Endothelial cell of umbilical vein (primary cell): ENCODE data around the gene CNPY3. TPM values are rescaled to one million over a fixed set of nuclear protein-coding genes. Genes with fewer than 3 reads are reported as not detected.
"Not testable (repeated sequence)": the region's sequence is repeated elsewhere in the genome, so short reads cannot be mapped to it uniquely, and the experiment has no call there.

Source experiments
- BruUV-seq: library from RNA; stranded (reverse); fragments of 400-500 nt; replicated peaks from 2 replicates; lab custom pipeline; 2021; lab: Mats Ljungman, UMichigan
- CTCF ChIA-PET: fragments of 300-600, 350-600 bp; sonication (Branson Sonifier 250); formaldehyde crosslinking; loops from one replicate; lab custom pipeline; 2021; ENCODE audit warnings: antibody characterized with exemption, inconsistent platforms; lab: Charles Lee
- POLR2A ChIA-PET: fragments of 300-600, 350-600 bp; sonication (Branson Sonifier 250); formaldehyde crosslinking; loops from one replicate; lab custom pipeline; 2021; ENCODE audit warnings: antibody characterized with exemption, inconsistent platforms; lab: Charles Lee
- DNase-seq: peaks from one replicate; pipeline ENCODE4 v3.0.0-alpha.2; 2011; ENCODE audit warnings: low read depth, low spot score
- FAIRE-seq: peaks from 2 replicates; lab custom pipeline; 2011; peaks lifted over from hg19 to GRCh38; lab: Jason Lieb, UNC
- H2AFZ ChIP-seq: 2 replicates; pipeline ENCODE4 v1.6.0; 2012; ENCODE audit warnings: low read depth, low read length, control low read depth, inconsistent platforms
- H3K27ac ChIP-seq: 2 replicates; pipeline ENCODE4 v1.5.1; 2011; ENCODE audit warnings: low read depth, mild to moderate bottlenecking, control low read depth, low read length, moderate library complexity; ENCODE audit not compliant: insufficient read depth
- H3K27me3 ChIP-seq, 2 experiments: 2 replicates each; pipeline versions ENCODE4 v1.6.0 to v1.6.1; 2011; ENCODE audit warnings: low read length in 2 of 2, mixed read lengths in 1 of 2; ENCODE audit not compliant: control insufficient read depth in 2 of 2, insufficient read depth in 2 of 2
- H3K36me3 ChIP-seq, 2 experiments: 2 replicates in 1 of 2; 3 replicates in 1 of 2; pipeline ENCODE4 v1.5.1; 2011; ENCODE audit warnings: low read length in 2 of 2, mild to moderate bottlenecking in 1 of 2, moderate library complexity in 1 of 2; ENCODE audit not compliant: control insufficient read depth in 2 of 2, insufficient read depth in 2 of 2; ENCODE audit errors: extremely low read depth in 1 of 2
- H3K4me1 ChIP-seq: 3 replicates; pipeline ENCODE4 v1.5.1; 2011; ENCODE audit warnings: mild to moderate bottlenecking, low read length; ENCODE audit not compliant: control insufficient read depth, insufficient read depth; ENCODE audit errors: extremely low read depth
- H3K4me2 ChIP-seq: 2 replicates; pipeline ENCODE4 v1.6.1; 2011; ENCODE audit warnings: low read length, control low read depth, mixed read lengths; ENCODE audit not compliant: insufficient read depth
- H3K4me3 ChIP-seq, 3 experiments: fragments of 200-600 bp in 1 of 3; sonication (generic), shearing (Covaris generic) in 1 of 3; replicated peaks in 1 of 3; 2 replicates each; pipeline ENCODE4 v1.5.1; 2011 to 2016; ENCODE audit warnings: control low read depth in 3 of 3, low read length in 3 of 3, mild to moderate bottlenecking in 2 of 3, inconsistent platforms in 1 of 3, low read depth in 1 of 3, moderate library complexity in 1 of 3; ENCODE audit not compliant: insufficient read depth in 1 of 3
- H3K79me2 ChIP-seq: 2 replicates; pipeline ENCODE4 v1.6.0; 2012; ENCODE audit warnings: low read length, inconsistent platforms; ENCODE audit not compliant: control insufficient read depth, insufficient read depth
- H3K9ac ChIP-seq: replicated peaks from 2 replicates; pipeline ENCODE3; 2011; ENCODE audit warnings: low read length, control low read depth; ENCODE audit not compliant: insufficient read depth; ENCODE audit errors: extremely low read depth
- H3K9me1 ChIP-seq: replicated peaks from 3 replicates; pipeline ENCODE4 v1.6.0; 2011; ENCODE audit warnings: mild to moderate bottlenecking, low read length; ENCODE audit not compliant: control insufficient read depth, insufficient read depth; ENCODE audit errors: extremely low read depth
- H3K9me3 ChIP-seq: replicated peaks from 2 replicates; pipeline ENCODE4 v1.5.1; 2012; ENCODE audit warnings: low read length, inconsistent platforms; ENCODE audit not compliant: control insufficient read depth, insufficient read depth
- H4K20me1 ChIP-seq: replicated peaks from 2 replicates; pipeline ENCODE3; 2011; ENCODE audit warnings: mild to moderate bottlenecking, low read length; ENCODE audit not compliant: control insufficient read depth, insufficient read depth; ENCODE audit errors: extremely low read depth
- GATA2 ChIP-seq: IDR thresholded peaks from 2 replicates; pipeline ENCODE4 v1.7.0; 2011; ENCODE audit warnings: low read depth, mild to moderate bottlenecking, moderate library complexity, mixed read lengths, low read length; ENCODE audit not compliant: insufficient read length, insufficient read depth
- JUN ChIP-seq: IDR thresholded peaks from 2 replicates; pipeline ENCODE4 v1.6.1; 2011; ENCODE audit warnings: borderline replicate concordance, low read depth; ENCODE audit not compliant: insufficient read length, insufficient read depth
- MYC ChIP-seq: IDR thresholded peaks from one replicate; pipeline ENCODE4 v1.6.1; 2011; ENCODE audit warnings: mild to moderate bottlenecking, low read depth, low read length
- POLR2A ChIP-seq: IDR thresholded peaks from 2 replicates; pipeline ENCODE4 v1.6.1; 2012; ENCODE audit warnings: low read depth, mild to moderate bottlenecking, control low read depth, low read length
- dilution Hi-C: fragments of 300-500 bp; cut with MboI; formaldehyde crosslinking; loops from one replicate; pipeline ENCODE4 v1.15.0; 2019; ENCODE audit warnings: low sequenced_read_pairs; ENCODE audit not compliant: extremely low pct_ligation_motif_present
- intact Hi-C: fragments of 100-400 bp; cut with micrococcal nuclease; formaldehyde crosslinking; loops from one replicate; pipeline ENCODE4 v1.10.0; 2022
- polyA plus RNA-seq, 4 experiments: library from polyadenylated mRNA; depleted of rRNA in 3 of 4; stranded (reverse) in 3 of 4; unstranded in 1 of 4; fragments of >200 nt; gene quantifications; 2 replicates each; pipeline versions ENCODE4 v1.2.1 to v1.2.3, GENCODE V29; 2011 to 2012; ENCODE audit warnings: missing spikeins in 1 of 4
- total RNA-seq: library from RNA; stranded (reverse); gene quantifications from 2 replicates; pipeline ENCODE4 v1.2.3, GENCODE V29; 2021
- TF ChIP-seq, protein P1 (sequence below): IDR thresholded peaks from 2 replicates; pipeline ENCODE4 v1.6.1; 2011; ENCODE audit not compliant: insufficient read depth, insufficient read length
- TF ChIP-seq, protein P2 (sequence below), 2 donors: IDR thresholded peaks; 1 replicate in 1 of 2; 2 replicates in 1 of 2; pipeline ENCODE4 v1.5.1; 2011; ENCODE audit warnings: low read length in 2 of 2, mild to moderate bottlenecking in 2 of 2, moderate library complexity in 2 of 2, control low read depth in 1 of 2, inconsistent platforms in 1 of 2, low read depth in 1 of 2; ENCODE audit not compliant: insufficient read depth in 1 of 2; ENCODE audit errors: extremely low read depth in 1 of 2

The CNPY3 gene
- total and polyA plus RNA-seq, 2 donors (not counting 3 experiments of a cell fraction or from before 2014, with no cell fraction given), result 40.8 to 53.1 TPM

DNA sequence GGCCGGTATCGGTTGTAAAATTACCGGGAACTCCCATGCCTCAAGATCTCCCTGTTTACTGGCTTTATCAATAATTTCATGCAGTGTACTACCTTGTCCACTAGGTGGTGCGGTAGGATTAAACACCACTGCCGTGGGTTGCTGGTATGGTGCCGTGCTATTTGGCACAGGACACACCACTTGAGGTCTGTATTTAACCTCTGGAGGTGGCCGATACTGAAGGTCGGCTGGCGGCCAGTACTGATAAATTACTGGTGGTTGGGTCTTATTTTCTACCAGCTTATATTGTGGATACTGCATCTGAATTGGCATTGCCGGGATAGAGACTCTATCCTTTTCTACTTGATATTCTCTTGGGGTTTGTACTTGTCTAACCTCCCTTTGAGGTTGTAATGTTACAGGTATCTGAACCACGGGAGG lies 27.7 kb upstream of the CNPY3 start:
- dilution Hi-C loops, result no loop called here
- BruUV-seq, result no TSS peak
- ChIA-PET CTCF (interaction anchor here (0.6 to 3.6 kb wide), 7 partner anchors 9 to 242 kb away, joined by 3 to 28 read pairs (median 8); partner anchors contain the start of genes CNPY3, KLHDC3 and MEA1), POLR2A (no interaction called here)
- Histone ChIP-seq H3K79me2 (no peaks in the 10 kb centered on the region), H3K9me3 (no peaks in the 10 kb centered on the region), H3K9me1 (no peaks in the 10 kb centered on the region), H3K9ac (no peak overlapping the region), H2AFZ (peak overlapping the region; percentile 61), H3K27me3 (no peaks in the 10 kb centered on the region), H3K36me3 (no peaks in the 10 kb centered on the region), H3K27ac (no peak overlapping the region), H4K20me1 (no peaks in the 10 kb centered on the region), H3K4me2 (peak overlapping the region; percentile 42), H3K4me1 (peaks cover 7% of the 10 kb centered on the region), H3K4me3 (no peak overlapping the region)
- intact Hi-C loops, result loop anchor here (1.0 to 10.0 kb wide), 6 partner anchors 59 to 603 kb away; partner anchors contain the start of genes GNMT and PPP2R5D
- DNase-seq (peak; percentile 85), FAIRE-seq (peak; percentile 88)
- TF ChIP-seq JUN (no peak), GATA2 (no peak), MYC (no peak), POLR2A (no peak)
- TF ChIP-seq, protein P1, sequence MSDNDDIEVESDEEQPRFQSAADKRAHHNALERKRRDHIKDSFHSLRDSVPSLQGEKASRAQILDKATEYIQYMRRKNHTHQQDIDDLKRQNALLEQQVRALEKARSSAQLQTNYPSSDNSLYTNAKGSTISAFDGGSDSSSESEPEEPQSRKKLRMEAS, result no peak
- TF ChIP-seq, protein P2, sequence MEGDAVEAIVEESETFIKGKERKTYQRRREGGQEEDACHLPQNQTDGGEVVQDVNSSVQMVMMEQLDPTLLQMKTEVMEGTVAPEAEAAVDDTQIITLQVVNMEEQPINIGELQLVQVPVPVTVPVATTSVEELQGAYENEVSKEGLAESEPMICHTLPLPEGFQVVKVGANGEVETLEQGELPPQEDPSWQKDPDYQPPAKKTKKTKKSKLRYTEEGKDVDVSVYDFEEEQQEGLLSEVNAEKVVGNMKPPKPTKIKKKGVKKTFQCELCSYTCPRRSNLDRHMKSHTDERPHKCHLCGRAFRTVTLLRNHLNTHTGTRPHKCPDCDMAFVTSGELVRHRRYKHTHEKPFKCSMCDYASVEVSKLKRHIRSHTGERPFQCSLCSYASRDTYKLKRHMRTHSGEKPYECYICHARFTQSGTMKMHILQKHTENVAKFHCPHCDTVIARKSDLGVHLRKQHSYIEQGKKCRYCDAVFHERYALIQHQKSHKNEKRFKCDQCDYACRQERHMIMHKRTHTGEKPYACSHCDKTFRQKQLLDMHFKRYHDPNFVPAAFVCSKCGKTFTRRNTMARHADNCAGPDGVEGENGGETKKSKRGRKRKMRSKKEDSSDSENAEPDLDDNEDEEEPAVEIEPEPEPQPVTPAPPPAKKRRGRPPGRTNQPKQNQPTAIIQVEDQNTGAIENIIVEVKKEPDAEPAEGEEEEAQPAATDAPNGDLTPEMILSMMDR (IDR thresholded peaks at IDR 0.05; ENCODE audit: extremely low read depth in 1 of 2, insufficient read depth in 1 of 2, low read depth in 1 of 2, low read length in 2 of 2), result peak; percentile 64 to 79

DNA sequence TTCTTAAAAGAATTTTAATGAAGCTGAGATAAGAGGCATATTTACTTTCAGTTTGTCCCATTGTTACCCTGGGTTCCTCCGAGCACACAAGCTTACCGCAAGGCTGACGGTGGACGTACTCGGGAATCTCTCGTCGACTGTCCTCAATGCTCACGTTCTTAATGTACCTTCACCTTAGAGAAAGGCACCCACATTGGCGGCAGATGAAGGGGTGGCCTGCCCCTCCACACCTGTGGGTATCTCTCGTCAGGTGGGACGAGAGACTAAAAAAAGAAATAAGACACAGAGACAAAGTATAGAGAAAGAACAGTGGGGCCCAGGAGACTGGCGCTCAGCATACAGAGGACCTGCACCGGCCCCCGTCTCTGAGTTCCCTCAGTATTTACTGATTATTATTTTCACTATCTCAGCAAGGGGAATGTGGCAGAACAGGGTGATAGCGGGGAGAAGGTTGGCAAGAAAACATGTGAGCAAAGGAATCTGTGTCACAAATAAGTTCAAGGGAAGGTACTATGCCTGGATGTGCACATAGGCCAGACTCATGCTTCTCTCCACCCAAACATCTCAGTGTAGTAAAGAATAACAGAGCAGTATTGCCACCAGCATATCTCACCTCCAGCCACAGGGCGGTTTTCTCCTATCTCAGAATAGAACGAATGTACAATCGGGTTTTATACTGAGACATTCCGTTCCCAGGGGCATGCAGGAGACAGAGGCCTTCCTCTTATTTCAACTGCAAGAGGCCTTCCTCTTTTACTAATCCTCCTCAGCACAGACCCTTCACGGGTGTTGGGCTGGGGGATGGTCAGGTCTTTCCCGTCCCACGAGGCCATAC lies 26.6 kb upstream of the CNPY3 start:
- peak overlapping the region; percentile 61 for H2AFZ ChIP-seq
- DNase-seq, dilution Hi-C loops, H3K9me3 ChIP-seq, H3K4me2 ChIP-seq, H3K9ac ChIP-seq, H3K9me1 ChIP-seq, H3K27me3 ChIP-seq, BruUV-seq, H3K36me3 ChIP-seq, FAIRE-seq, POLR2A ChIA-PET, H3K79me2 ChIP-seq, H4K20me1 ChIP-seq, H3K27ac ChIP-seq, H3K4me1 ChIP-seq: not testable (repeated sequence)
- intact Hi-C loops, result loop anchor here (5.0 to 10.0 kb wide), 3 partner anchors 80 to 602 kb away; partner anchors contain the start of gene PPP2R5D
- H3K4me3 ChIP-seq, result peak overlapping the region in 1 of 3 experiments; percentile 5
- CTCF ChIA-PET, result interaction anchor here (0.8 to 3.3 kb wide), 5 partner anchors 27 to 241 kb away, joined by 3 to 12 read pairs (median 4); partner anchors contain the start of gene CNPY3
